DMS114 treated with DMSO at 0.1 percent for 48 hours (cell line): ENCODE measurements around the gene PCDH1.

Experiments
- DNase-seq: peaks from one replicate; lab custom pipeline; 2025; ENCODE audit not compliant: unreplicated experiment; lab: John Stamatoyannopoulos, UW

Gene PCDH1

DNA sequence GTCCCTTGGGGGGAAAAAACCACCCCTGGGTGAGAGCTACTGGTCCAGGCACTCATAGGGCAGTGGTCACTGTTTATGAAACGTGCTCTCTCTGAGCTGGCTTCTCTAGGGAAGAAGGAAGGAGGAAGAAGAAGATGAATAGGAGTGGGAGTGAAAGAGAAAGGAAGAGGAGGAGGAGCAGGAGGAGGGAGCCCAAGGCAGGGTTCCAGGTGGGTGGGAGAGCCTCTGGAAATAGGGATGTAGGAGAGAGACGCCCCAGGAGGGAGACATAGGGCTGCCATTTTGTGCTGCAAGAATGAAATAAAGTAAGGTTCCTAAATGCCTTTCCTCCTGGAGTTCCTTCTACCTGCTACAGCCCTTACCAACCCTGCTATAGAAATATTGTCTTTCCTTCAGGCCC is 65.7 kb downstream of the PCDH1 start:
- DNase-seq: no peak

DNA sequence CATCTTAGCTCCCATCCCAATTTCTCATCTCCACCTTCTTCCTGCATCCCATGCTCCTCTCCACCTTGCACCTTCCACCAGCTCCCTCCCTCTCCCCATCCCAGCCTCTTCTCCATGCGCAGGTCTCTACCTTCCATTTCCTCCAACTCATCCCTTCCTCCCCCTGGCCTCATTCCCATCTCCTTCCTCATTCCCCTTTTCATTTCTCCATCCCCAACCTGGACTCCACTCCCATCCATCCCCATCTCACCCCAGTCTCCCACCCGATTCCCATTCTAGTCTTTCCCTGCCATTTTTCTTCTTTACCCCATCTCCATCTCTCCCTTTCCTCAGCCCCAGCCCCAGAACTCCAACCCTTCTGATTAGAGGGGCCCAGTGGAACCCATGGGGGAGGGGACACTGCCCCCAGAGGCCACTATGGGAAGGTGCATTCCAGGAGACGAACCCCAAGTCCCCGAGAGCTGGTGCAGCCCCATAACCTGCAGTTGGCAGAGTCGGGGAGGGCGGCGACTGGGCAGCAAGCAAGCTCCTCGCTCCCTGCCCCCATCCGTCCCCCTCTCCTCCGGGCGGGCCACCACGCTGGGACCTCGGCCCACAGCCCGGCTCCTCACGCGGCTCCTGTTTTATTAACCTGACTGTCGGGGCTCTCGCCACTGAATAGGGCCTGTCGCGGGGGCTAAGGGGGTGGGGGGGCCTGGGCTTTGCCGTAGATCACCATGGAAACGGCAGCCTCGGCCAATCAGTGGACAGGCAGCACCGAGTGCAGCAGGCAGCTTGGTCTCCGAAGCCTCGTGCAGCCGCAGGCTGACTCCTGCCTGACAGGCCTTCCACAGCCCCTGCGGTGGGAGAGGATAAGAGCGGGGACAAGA is 66.7 kb downstream of the PCDH1 start:
- DNase-seq: no peak

DNA sequence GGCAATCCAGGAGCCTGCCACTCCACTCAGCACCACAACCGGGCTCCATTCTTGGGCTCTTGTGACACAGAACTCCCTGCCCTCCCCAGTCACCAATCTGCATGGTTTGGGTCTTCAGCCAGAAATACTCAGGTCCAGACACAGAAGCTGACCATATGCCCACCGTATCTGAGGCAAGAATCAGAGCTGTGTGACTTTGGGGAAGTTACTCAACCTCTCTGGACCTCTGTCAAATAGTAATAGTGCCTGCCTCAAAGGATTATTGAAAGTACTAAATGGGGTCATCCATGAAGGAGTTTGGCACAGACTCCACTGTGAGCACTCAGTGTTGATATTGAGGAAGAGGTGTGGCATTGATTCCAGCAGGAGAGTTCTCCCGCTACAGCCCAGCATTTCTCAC is 67.5 kb downstream of the PCDH1 start:
- DNase-seq: no peak

- DNase-seq: no peak
Measured at GRCh38 chr5:141809380-141810096, 68.7 kb downstream of the PCDH1 start.

DNA sequence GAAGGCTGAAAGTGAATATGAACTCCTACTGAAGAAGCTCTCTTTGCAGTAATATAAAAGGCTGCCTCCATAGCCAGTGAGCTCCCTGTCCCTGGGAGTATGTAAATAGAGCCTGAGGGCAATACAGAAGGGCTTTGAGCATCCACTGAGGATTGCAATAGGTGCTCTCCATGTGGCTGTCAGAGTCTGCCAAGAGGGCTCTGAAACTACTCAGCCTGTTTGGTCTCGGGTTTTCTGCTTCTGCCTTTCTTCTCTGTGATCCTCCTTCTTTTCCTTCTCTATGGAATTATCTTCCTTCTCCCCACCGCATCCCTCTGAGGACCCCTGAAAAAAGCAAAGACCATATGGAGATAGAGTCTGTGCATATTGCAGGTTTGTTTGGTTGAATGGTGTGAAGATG is 69.4 kb downstream of the PCDH1 start:
- no peak for DNase-seq

- DNase-seq: no peak
Measured at GRCh38 chr5:141807732-141808131, 70.5 kb downstream of the PCDH1 start.

GRCh38 chr5:141807329-141807728 is 70.9 kb downstream of the PCDH1 start:
- no peak for DNase-seq

GRCh38 chr5:141806626-141807025 is 71.6 kb downstream of the PCDH1 start:
- no peak for DNase-seq

DNA sequence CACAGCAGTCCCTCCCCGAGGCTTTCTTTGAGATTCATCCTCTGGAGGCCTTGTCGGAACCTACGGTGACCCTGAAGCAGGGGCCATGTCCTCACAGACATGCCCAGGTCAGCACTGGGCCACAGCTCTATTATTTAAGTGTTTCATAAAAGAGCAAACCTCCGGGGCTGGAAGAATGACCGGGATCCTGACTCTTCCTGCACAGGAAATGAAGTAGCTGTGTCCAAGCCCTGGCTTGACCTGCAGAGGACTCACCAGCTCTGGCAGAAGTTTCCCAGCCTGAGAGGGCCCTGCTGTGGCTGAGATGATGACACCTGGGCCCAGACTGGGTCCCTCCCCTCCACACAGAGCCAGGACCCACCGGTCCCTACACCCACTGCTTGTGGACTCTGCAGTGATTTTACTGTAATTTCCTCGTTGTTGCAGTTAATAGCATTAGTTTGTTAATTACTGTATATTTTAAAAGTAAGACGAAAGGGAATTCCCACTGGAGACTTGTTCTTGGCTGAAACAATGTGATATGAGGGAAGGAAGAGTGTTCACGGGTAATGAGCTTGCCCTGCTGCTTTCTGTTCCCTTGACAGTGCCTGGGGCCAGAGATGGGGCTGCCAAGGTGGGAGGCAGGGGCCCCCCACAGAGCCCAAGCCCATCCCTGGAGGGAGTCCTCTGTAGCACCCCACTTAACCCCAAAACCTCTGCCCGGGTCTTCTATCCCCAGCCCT is 72.2 kb downstream of the PCDH1 start:
- no peak for DNase-seq

DNA sequence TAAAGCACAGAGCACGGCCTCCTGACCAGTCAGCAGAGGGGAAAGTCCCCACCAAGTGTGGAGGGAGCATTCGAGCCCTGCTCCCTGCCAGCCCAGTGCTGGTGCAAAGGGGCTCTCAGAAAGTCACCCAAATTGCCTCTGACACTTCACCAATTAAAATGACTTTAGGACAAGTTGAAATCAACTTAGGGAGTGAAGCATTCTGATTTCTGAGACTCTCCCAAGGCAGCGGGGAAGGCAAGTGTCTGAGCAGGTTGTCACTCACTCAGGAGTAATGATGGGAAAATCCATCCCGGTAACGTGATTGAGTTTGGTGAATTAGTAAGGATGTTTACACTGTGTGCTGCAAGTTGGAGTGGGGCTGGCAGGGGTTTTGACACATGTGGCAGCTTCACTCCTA is 73.7 kb downstream of the PCDH1 start:
- DNase-seq: no peak
